ENCODE measurements around the gene TRAF6. TPM values are rescaled to one million over a fixed set of nuclear protein-coding genes. Genes with fewer than 3 reads are reported as not detected.

The TRAF6 gene
- total RNA-seq, 1 experiment from 2014 or later: 9.2 TPM

DNA sequence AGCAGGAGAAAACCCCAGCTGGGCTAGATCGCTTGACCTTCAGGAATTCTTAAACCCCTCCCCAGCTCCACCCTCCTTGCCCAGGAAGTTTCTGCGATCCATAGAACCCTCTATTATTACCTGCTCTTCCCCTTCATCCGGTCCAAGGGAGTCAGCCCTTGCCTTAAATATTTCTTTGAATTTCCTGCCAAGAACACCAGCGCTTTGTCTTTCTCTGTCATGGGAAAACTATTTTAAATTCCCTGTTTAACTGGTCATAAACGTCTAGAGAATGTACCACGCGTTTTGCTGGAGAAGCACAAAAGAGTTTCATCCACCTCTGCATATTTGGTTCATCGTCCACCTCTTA lies 496 bp upstream of the TRAF6 start:
- CTCF ChIA-PET: interaction anchor here (0.5 to 1.7 kb wide), 12 partner anchors 9 to 853 kb away, joined by 3 to 12 read pairs (median 4); partner anchors contain the start of gene RAG1
- TF ChIP-seq CTCF (IDR thresholded peaks at IDR 0.05; ENCODE audit: unreplicated experiment): no peak
- peak overlapping the region; percentile 99 for H3K4me3 Mint-ChIP-seq (ENCODE audit: unreplicated experiment)
- H3K27me3 Mint-ChIP-seq (ENCODE audit: insufficient read depth, unreplicated experiment): no peaks in the 10 kb centered on the region
- intact Hi-C loops (cut with micrococcal nuclease): loop anchor here (1.0 to 5.0 kb wide), 2 partner anchors 31 to 112 kb away; no protein-coding TSS in a partner anchor
- peaks cover 19% of the 10 kb centered on the region for H3K4me1 Mint-ChIP-seq (ENCODE audit: insufficient read depth, unreplicated experiment)
- DNase-seq (ENCODE audit: unreplicated experiment): peak; percentile 13
- peaks cover 4% of the 10 kb centered on the region for H3K36me3 Mint-ChIP-seq (ENCODE audit: insufficient read depth, unreplicated experiment)
- H3K27ac Mint-ChIP-seq (ENCODE audit: low read depth, unreplicated experiment): peak overlapping the region; percentile 98
- POLR2A ChIA-PET: interaction anchor here (0.6 to 1.0 kb wide), 2 partner anchors 10 to 18 kb away, joined by 3 to 4 read pairs; no protein-coding TSS in a partner anchor
- BruUV-seq (replicated peaks): no TSS peak
- peaks cover 17% of the 10 kb centered on the region for H3K9me3 Mint-ChIP-seq (ENCODE audit: unreplicated experiment)

GRCh38 chr11:36509201-36509639 lies 852 bp downstream of the TRAF6 start:
- Mint-ChIP-seq H3K27ac (ENCODE audit: low read depth, unreplicated experiment) (peak overlapping the region; percentile 98), H3K27me3 (ENCODE audit: insufficient read depth, unreplicated experiment) (no peaks in the 10 kb centered on the region), H3K4me3 (ENCODE audit: unreplicated experiment) (peak overlapping the region; percentile 99), H3K36me3 (ENCODE audit: insufficient read depth, unreplicated experiment) (peaks cover 5% of the 10 kb centered on the region), H3K4me1 (ENCODE audit: insufficient read depth, unreplicated experiment) (peaks cover 19% of the 10 kb centered on the region), H3K9me3 (ENCODE audit: unreplicated experiment) (peaks cover 11% of the 10 kb centered on the region)
- ChIA-PET POLR2A (interaction anchor here (0.6 to 2.9 kb wide), 12 partner anchors 10 to 995 kb away, joined by 3 to 22 read pairs (median 4); no protein-coding TSS in a partner anchor), CTCF (interaction anchor here (0.6 to 1.7 kb wide), 12 partner anchors 9 to 706 kb away, joined by 3 to 6 read pairs (median 3); no protein-coding TSS in a partner anchor)
- BruUV-seq (replicated peaks): no TSS peak
- no peak for TF ChIP-seq CTCF (IDR thresholded peaks at IDR 0.05; ENCODE audit: unreplicated experiment)
- intact Hi-C loops (cut with micrococcal nuclease): no loop called here
- DNase-seq (ENCODE audit: unreplicated experiment): peak; percentile 34

GRCh38 chr11:36508743-36509142 lies 1.3 kb downstream of the TRAF6 start:
- peak overlapping the region; percentile 98 for H3K27ac Mint-ChIP-seq (ENCODE audit: low read depth, unreplicated experiment)
- TF ChIP-seq CTCF (IDR thresholded peaks at IDR 0.05; ENCODE audit: unreplicated experiment): no peak
- peaks cover 19% of the 10 kb centered on the region for H3K4me1 Mint-ChIP-seq (ENCODE audit: insufficient read depth, unreplicated experiment)
- H3K27me3 Mint-ChIP-seq (ENCODE audit: insufficient read depth, unreplicated experiment): no peaks in the 10 kb centered on the region
- peak; percentile 8 for DNase-seq (ENCODE audit: unreplicated experiment)
- peak overlapping the region; percentile 99 for H3K4me3 Mint-ChIP-seq (ENCODE audit: unreplicated experiment)
- H3K9me3 Mint-ChIP-seq (ENCODE audit: unreplicated experiment): peaks cover 6% of the 10 kb centered on the region
- ChIA-PET CTCF (interaction anchor here (0.6 to 1.6 kb wide), 13 partner anchors 8 to 705 kb away, joined by 3 to 6 read pairs (median 3); no protein-coding TSS in a partner anchor), POLR2A (interaction anchor here (0.6 to 2.9 kb wide), 13 partner anchors 10 to 995 kb away, joined by 3 to 22 read pairs (median 4); no protein-coding TSS in a partner anchor)
- intact Hi-C loops (cut with micrococcal nuclease): no loop called here
- H3K36me3 Mint-ChIP-seq (ENCODE audit: insufficient read depth, unreplicated experiment): peaks cover 5% of the 10 kb centered on the region
- TSS peak; percentile 54 for BruUV-seq (replicated peaks)

DNA sequence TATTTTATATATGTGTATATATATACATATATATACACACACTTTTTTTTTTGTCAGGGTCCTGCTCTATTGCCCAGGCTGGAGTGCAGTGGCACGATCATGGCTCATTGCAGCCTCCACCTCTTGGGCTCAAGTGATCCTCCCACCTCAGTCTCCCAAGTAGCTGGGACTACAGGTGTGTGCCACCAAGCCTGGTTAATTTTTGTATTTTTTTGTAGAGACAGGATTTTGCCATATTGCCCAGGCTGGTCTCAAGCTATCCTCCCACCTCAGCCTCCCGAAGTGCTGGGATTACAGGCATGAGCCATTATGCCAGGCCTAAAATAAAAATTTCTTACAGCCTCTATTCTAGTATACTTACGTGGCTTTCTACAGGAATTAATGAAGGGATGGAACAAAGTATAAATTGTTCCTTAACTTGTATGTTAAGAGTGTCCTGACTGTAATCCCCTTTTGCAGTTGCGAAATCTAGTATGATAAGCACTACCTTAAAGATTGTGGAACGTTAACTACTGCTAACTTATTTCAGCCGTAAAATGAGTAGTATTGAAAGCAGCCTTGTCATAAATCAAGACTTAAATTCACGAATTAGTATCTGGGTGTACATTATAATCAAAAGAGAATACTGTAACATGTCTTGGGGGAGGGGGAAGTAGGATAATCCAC lies 2.1 kb downstream of the TRAF6 start:
- POLR2A ChIA-PET: interaction anchor here (0.6 to 2.9 kb wide), 5 partner anchors 9 to 888 kb away, joined by 3 to 22 read pairs (median 4); no protein-coding TSS in a partner anchor
- Mint-ChIP-seq H3K27me3 (ENCODE audit: insufficient read depth, unreplicated experiment) (no peaks in the 10 kb centered on the region), H3K27ac (ENCODE audit: low read depth, unreplicated experiment) (peak overlapping the region; percentile 98), H3K4me3 (ENCODE audit: unreplicated experiment) (peak overlapping the region; percentile 99), H3K4me1 (ENCODE audit: insufficient read depth, unreplicated experiment) (peaks cover 19% of the 10 kb centered on the region), H3K9me3 (ENCODE audit: unreplicated experiment) (no peaks in the 10 kb centered on the region), H3K36me3 (ENCODE audit: insufficient read depth, unreplicated experiment) (peaks cover 11% of the 10 kb centered on the region)
- CTCF ChIA-PET: interaction anchor here (0.6 to 1.6 kb wide), 5 partner anchors 9 to 560 kb away, joined by 3 to 6 read pairs (median 3); no protein-coding TSS in a partner anchor
- no peak for DNase-seq (ENCODE audit: unreplicated experiment)
- intact Hi-C loops (cut with micrococcal nuclease): no loop called here
- no TSS peak for BruUV-seq (replicated peaks)
- TF ChIP-seq CTCF (IDR thresholded peaks at IDR 0.05; ENCODE audit: unreplicated experiment): no peak
